ENCODE results near the gene PER3. TPM values are rescaled to one million over a fixed set of nuclear protein-coding genes. Genes with fewer than 3 reads are reported as not detected.

The PER3 gene
- total and polyA plus RNA-seq, 2 of the 13 experiments (the other 11 are each of a cell fraction or from before 2014, with no cell fraction given): 3.0 to 6.0 TPM

DNA sequence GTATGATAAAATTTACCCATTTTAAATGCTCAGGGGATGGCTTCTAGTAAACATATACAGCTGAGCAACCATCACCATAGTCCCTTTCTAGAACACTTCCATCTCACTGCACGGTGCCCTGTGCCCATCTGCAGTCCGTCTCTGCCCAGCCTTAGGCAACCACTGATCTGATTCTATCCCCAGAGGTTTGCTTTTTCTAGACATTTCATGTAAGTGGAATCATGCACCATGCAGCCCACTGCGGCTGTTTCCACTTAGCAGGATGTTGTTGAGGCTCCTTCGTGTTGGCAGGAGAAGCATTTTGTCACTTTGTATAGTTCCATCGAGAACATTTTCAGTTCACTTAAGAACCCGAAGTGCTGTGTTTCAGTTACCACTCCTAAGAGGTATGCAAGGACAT lies 40.7 kb upstream of the PER3 start:
- no peak overlapping the region for H3K27ac ChIP-seq (ENCODE audit: extremely low read length, insufficient read depth, low read length)
- H2AFZ ChIP-seq (ENCODE audit: low read length): no peak overlapping the region
- H3K79me2 ChIP-seq (ENCODE audit: insufficient read depth, low read length): no peaks in the 10 kb centered on the region
- H3K4me2 ChIP-seq (ENCODE audit: low read depth, low read length): no peak overlapping the region
- H3K4me3 ChIP-seq (replicated peaks in 1 of 3; ENCODE audit: insufficient read depth in 1 of 3, low read depth in 2 of 3, low read length in 3 of 3): no peak overlapping the region
- POLR2A ChIA-PET: no interaction called here
- H3K4me1 ChIP-seq (ENCODE audit: insufficient read depth, low read length): no peaks in the 10 kb centered on the region
- no peak overlapping the region for H3K9ac ChIP-seq (ENCODE audit: insufficient read depth, low read depth, low read length)
- FAIRE-seq: no peak
- no peaks in the 10 kb centered on the region for H3K9me3 ChIP-seq (ENCODE audit: low read length)
- intact Hi-C loops (cut with micrococcal nuclease; ENCODE audit: unreplicated experiment) (no loop called here), in situ Hi-C loops (cut with HindIII; ENCODE audit: extremely low pct_ligation_motif_present, low pct_unique_long_range_greater_than_20kb) (no loop called here)
- no TSS peak for BruUV-seq (replicated peaks)
- CTCF ChIA-PET (ENCODE audit: low intra/inter-chr PET ratio, low total read pairs): no interaction called here
- no peak for DNase-seq (ENCODE audit: low spot score)
- H3K27me3 ChIP-seq (ENCODE audit: control insufficient read depth in 1 of 2, insufficient read depth in 2 of 2, low read length in 2 of 2): no peaks in the 10 kb centered on the region
- no peak for ATAC-seq
- TF ChIP-seq ZNF775 (CRISPR knock-in tag; IDR thresholded peaks at IDR 0.05; ENCODE audit: borderline replicate concordance) (no peak), MLLT10 (CRISPR knock-in tag; IDR thresholded peaks at IDR 0.05) (no peak), ZNF557 (CRISPR knock-in tag; IDR thresholded peaks at IDR 0.05) (no peak), JDP2 (CRISPR knock-in tag; IDR thresholded peaks at IDR 0.05; ENCODE audit: borderline replicate concordance) (no peak)
- TF ChIP-seq, protein P1, sequence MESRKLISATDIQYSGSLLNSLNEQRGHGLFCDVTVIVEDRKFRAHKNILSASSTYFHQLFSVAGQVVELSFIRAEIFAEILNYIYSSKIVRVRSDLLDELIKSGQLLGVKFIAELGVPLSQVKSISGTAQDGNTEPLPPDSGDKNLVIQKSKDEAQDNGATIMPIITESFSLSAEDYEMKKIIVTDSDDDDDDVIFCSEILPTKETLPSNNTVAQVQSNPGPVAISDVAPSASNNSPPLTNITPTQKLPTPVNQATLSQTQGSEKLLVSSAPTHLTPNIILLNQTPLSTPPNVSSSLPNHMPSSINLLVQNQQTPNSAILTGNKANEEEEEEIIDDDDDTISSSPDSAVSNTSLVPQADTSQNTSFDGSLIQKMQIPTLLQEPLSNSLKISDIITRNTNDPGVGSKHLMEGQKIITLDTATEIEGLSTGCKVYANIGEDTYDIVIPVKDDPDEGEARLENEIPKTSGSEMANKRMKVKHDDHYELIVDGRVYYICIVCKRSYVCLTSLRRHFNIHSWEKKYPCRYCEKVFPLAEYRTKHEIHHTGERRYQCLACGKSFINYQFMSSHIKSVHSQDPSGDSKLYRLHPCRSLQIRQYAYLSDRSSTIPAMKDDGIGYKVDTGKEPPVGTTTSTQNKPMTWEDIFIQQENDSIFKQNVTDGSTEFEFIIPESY (CRISPR knock-in tag; IDR thresholded peaks at IDR 0.05): no peak
- TF ChIP-seq, protein P2, sequence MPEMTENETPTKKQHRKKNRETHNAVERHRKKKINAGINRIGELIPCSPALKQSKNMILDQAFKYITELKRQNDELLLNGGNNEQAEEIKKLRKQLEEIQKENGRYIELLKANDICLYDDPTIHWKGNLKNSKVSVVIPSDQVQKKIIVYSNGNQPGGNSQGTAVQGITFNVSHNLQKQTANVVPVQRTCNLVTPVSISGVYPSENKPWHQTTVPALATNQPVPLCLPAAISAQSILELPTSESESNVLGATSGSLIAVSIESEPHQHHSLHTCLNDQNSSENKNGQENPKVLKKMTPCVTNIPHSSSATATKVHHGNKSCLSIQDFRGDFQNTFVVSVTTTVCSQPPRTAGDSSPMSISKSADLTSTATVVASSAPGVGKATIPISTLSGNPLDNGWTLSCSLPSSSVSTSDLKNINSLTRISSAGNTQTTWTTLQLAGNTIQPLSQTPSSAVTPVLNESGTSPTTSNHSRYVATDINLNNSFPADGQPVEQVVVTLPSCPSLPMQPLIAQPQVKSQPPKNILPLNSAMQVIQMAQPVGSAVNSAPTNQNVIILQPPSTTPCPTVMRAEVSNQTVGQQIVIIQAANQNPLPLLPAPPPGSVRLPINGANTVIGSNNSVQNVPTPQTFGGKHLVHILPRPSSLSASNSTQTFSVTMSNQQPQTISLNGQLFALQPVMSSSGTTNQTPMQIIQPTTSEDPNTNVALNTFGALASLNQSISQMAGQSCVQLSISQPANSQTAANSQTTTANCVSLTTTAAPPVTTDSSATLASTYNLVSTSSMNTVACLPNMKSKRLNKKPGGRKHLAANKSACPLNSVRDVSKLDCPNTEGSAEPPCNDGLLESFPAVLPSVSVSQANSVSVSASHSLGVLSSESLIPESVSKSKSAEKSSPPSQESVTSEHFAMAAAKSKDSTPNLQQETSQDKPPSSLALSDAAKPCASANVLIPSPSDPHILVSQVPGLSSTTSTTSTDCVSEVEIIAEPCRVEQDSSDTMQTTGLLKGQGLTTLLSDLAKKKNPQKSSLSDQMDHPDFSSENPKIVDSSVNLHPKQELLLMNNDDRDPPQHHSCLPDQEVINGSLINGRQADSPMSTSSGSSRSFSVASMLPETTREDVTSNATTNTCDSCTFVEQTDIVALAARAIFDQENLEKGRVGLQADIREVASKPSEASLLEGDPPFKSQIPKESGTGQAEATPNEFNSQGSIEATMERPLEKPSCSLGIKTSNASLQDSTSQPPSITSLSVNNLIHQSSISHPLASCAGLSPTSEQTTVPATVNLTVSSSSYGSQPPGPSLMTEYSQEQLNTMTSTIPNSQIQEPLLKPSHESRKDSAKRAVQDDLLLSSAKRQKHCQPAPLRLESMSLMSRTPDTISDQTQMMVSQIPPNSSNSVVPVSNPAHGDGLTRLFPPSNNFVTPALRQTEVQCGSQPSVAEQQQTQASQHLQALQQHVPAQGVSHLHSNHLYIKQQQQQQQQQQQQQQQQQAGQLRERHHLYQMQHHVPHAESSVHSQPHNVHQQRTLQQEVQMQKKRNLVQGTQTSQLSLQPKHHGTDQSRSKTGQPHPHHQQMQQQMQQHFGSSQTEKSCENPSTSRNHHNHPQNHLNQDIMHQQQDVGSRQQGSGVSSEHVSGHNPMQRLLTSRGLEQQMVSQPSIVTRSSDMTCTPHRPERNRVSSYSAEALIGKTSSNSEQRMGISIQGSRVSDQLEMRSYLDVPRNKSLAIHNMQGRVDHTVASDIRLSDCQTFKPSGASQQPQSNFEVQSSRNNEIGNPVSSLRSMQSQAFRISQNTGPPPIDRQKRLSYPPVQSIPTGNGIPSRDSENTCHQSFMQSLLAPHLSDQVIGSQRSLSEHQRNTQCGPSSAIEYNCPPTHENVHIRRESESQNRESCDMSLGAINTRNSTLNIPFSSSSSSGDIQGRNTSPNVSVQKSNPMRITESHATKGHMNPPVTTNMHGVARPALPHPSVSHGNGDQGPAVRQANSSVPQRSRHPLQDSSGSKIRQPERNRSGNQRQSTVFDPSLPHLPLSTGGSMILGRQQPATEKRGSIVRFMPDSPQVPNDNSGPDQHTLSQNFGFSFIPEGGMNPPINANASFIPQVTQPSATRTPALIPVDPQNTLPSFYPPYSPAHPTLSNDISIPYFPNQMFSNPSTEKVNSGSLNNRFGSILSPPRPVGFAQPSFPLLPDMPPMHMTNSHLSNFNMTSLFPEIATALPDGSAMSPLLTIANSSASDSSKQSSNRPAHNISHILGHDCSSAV (CRISPR knock-in tag; IDR thresholded peaks at IDR 0.05; ENCODE audit: borderline replicate concordance): no peak
- WGBS (ENCODE audit: low lambda C conversion rate): 97% methylated on average over 6 of the region's 6 CpGs
- peaks cover 4 to 32% of the 10 kb centered on the region in 2 experiments; a peak in 4 of 5 replicates for H3K36me3 ChIP-seq (replicated peaks in 1 of 2; ENCODE audit: control insufficient read depth in 1 of 2, insufficient read depth in 2 of 2, low read length in 2 of 2)
- no peaks in the 10 kb centered on the region for H4K20me1 ChIP-seq (ENCODE audit: insufficient read depth, low read length)
